Ovary (tissue), 3 donors: ENCODE measurements around the gene TRAPPC1.

Source experiments
- POLR2A ChIP-seq: fragments of 450-650 bp; IDR thresholded peaks from one replicate; pipeline ENCODE4 v1.6.1; 2017; ENCODE audit warnings: antibody characterized with exemption, mild to moderate bottlenecking, moderate library complexity
- TF ChIP-seq, protein P1 (sequence below), 3 donors: fragments of 450-650 bp in 2 of 3; fragments of 200-600 bp in 1 of 3; IDR thresholded peaks; one replicate each; pipeline versions ENCODE4 v1.5.1 to v1.8.0; 2016 to 2022; ENCODE audit warnings: antibody characterized with exemption in 3 of 3, mild to moderate bottlenecking in 1 of 3
- donor health status: DM: no; HTN: no; CAD: no.

DNA sequence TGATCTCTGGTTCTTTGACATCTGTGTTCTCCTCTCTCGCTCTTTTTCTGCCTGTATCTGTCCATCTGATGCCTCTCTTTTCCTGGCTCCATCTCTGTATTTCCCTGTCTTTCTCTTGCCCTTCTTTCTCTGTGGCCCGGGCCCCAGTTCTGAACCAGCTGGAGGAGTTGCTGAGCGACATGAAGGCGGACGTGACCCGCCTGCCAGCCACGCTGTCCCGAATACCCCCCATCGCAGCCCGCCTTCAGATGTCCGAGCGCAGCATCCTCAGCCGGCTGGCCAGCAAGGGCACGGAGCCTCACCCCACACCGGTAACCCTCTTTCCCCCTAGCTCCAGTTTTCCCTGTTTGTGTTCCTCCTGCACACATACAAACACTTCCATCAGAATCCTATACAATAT is 21.5 kb downstream of the TRAPPC1 start:
- TF ChIP-seq POLR2A: no peak
- TF ChIP-seq, protein P1, sequence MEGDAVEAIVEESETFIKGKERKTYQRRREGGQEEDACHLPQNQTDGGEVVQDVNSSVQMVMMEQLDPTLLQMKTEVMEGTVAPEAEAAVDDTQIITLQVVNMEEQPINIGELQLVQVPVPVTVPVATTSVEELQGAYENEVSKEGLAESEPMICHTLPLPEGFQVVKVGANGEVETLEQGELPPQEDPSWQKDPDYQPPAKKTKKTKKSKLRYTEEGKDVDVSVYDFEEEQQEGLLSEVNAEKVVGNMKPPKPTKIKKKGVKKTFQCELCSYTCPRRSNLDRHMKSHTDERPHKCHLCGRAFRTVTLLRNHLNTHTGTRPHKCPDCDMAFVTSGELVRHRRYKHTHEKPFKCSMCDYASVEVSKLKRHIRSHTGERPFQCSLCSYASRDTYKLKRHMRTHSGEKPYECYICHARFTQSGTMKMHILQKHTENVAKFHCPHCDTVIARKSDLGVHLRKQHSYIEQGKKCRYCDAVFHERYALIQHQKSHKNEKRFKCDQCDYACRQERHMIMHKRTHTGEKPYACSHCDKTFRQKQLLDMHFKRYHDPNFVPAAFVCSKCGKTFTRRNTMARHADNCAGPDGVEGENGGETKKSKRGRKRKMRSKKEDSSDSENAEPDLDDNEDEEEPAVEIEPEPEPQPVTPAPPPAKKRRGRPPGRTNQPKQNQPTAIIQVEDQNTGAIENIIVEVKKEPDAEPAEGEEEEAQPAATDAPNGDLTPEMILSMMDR (IDR thresholded peaks at IDR 0.05): no peak
